Measurements from ENCODE around the gene DMD. TPM values are rescaled to one million over a fixed set of nuclear protein-coding genes. Genes with fewer than 3 reads are reported as not detected.

Gene DMD
- total RNA-seq, 1 donor from 2014 or later, result 23.9 TPM

DNA sequence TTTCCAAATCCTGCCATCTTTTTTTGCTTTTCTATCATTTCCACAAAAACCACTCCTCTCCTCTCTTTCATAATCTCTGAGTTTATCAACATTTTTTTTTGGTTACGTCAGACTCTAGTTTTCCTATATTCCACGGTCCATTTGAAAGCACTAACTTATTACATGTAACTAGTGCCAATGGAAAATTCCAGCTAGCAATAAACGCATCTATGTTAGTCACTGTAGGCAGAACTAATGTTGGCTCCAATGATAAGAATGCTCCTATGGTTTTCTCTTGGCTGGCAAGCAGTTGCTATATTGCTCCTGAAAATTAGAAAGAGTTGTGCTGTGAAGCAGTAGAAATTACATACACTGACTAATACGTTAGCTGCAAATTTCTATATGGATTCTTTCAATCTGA lies 1504.9 kb downstream of the DMD start:
- H3K27me3 Mint-ChIP-seq, result no peaks in the 10 kb centered on the region
- peaks cover 15% of the 10 kb centered on the region for H3K9me3 Mint-ChIP-seq (ENCODE audit: low read depth)
- no peak for TF ChIP-seq CTCF (IDR thresholded peaks at IDR 0.05; ENCODE audit: unreplicated experiment)
- DNase-seq (ENCODE audit: low spot score, unreplicated experiment), result no peak
- no peaks in the 10 kb centered on the region for H3K4me1 Mint-ChIP-seq (ENCODE audit: low read depth)
- H3K36me3 Mint-ChIP-seq (ENCODE audit: insufficient read depth), result no peaks in the 10 kb centered on the region
- H3K27ac Mint-ChIP-seq, result no peak overlapping the region
- no peak overlapping the region for H3K4me3 Mint-ChIP-seq (ENCODE audit: low read depth)

- no peak for TF ChIP-seq CTCF (IDR thresholded peaks at IDR 0.05; ENCODE audit: unreplicated experiment)
- H3K27me3 Mint-ChIP-seq, result no peaks in the 10 kb centered on the region
- no peaks in the 10 kb centered on the region for H3K4me1 Mint-ChIP-seq (ENCODE audit: low read depth)
- DNase-seq (ENCODE audit: low spot score, unreplicated experiment), result no peak
- no peak overlapping the region for H3K27ac Mint-ChIP-seq
- no peak overlapping the region for H3K4me3 Mint-ChIP-seq (ENCODE audit: low read depth)
- H3K36me3 Mint-ChIP-seq (ENCODE audit: insufficient read depth), result no peaks in the 10 kb centered on the region
- peaks cover 18% of the 10 kb centered on the region for H3K9me3 Mint-ChIP-seq (ENCODE audit: low read depth)
Observed at GRCh38 chrX:31705816-31706215, 1505.5 kb downstream of the DMD start.

- H3K4me1 Mint-ChIP-seq (ENCODE audit: low read depth), result no peaks in the 10 kb centered on the region
- no peaks in the 10 kb centered on the region for H3K27me3 Mint-ChIP-seq
- H3K4me3 Mint-ChIP-seq (ENCODE audit: low read depth), result no peak overlapping the region
- no peak for DNase-seq (ENCODE audit: low spot score, unreplicated experiment)
- peaks cover 15% of the 10 kb centered on the region for H3K9me3 Mint-ChIP-seq (ENCODE audit: low read depth)
- no peak for TF ChIP-seq CTCF (IDR thresholded peaks at IDR 0.05; ENCODE audit: unreplicated experiment)
- H3K36me3 Mint-ChIP-seq (ENCODE audit: insufficient read depth), result no peaks in the 10 kb centered on the region
- H3K27ac Mint-ChIP-seq, result no peak overlapping the region
Observed at GRCh38 chrX:31704938-31705337, 1506.4 kb downstream of the DMD start.

- TF ChIP-seq CTCF (IDR thresholded peaks at IDR 0.05; ENCODE audit: unreplicated experiment), result no peak
- H3K27ac Mint-ChIP-seq, result no peak overlapping the region
- H3K36me3 Mint-ChIP-seq (ENCODE audit: insufficient read depth), result no peaks in the 10 kb centered on the region
- no peak for DNase-seq (ENCODE audit: low spot score, unreplicated experiment)
- no peak overlapping the region for H3K4me3 Mint-ChIP-seq (ENCODE audit: low read depth)
- H3K4me1 Mint-ChIP-seq (ENCODE audit: low read depth), result no peaks in the 10 kb centered on the region
- H3K27me3 Mint-ChIP-seq, result no peaks in the 10 kb centered on the region
- H3K9me3 Mint-ChIP-seq (ENCODE audit: low read depth), result peaks cover 24% of the 10 kb centered on the region
Observed at GRCh38 chrX:31702222-31702621, 1509.1 kb downstream of the DMD start.

DNA sequence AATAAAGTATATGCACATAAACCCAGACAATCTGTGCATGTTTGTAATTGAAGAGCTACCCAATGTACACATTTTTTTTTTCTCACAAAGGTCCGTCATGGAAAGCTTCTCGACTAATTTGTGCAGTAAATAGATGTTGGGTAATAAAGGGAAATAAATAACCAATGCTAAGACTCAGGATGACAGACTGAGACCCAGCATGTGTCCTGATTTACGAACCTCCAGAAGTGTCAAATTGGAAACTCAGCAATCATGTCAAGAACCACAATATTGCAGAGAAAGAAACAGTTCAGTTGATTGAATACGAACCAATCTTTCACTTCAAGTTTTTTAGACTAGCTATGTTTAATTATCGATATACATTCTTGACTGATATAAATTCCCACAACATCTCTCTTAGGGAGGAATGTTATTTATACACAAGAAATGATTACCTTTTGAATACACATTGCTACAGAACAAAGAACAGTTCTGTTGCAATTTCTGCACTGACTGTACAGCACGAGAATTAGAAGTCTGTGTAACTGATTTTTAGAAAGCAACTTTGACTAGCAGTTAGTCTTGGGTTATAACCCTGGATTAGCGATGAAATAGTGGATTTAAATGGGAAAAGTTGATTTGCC lies 1513.9 kb downstream of the DMD start:
- no peak for TF ChIP-seq CTCF (IDR thresholded peaks at IDR 0.05; ENCODE audit: unreplicated experiment)
- DNase-seq (ENCODE audit: low spot score, unreplicated experiment), result no peak
- H3K4me3 Mint-ChIP-seq (ENCODE audit: low read depth), result no peak overlapping the region
- no peaks in the 10 kb centered on the region for H3K27me3 Mint-ChIP-seq
- H3K27ac Mint-ChIP-seq, result no peak overlapping the region
- H3K9me3 Mint-ChIP-seq (ENCODE audit: low read depth), result peaks cover 38% of the 10 kb centered on the region
- no peaks in the 10 kb centered on the region for H3K4me1 Mint-ChIP-seq (ENCODE audit: low read depth)
- no peaks in the 10 kb centered on the region for H3K36me3 Mint-ChIP-seq (ENCODE audit: insufficient read depth)
